Astrocyte (in vitro differentiated cells and primary cell): ENCODE data around the gene PDLIM3.

Source experiments
- CTCF ChIP-seq: IDR thresholded peaks from 2 replicates; pipeline ENCODE4 v1.5.1; 2011; ENCODE audit warnings: low read depth, mild to moderate bottlenecking, inconsistent platforms, low read length, moderate library complexity; ENCODE audit not compliant: insufficient read depth
- EZH2 ChIP-seq: IDR thresholded peaks from 2 replicates; pipeline ENCODE4 v1.6.1; 2012; ENCODE audit warnings: mild to moderate bottlenecking, low read length, inconsistent platforms; ENCODE audit not compliant: insufficient read depth

DNA sequence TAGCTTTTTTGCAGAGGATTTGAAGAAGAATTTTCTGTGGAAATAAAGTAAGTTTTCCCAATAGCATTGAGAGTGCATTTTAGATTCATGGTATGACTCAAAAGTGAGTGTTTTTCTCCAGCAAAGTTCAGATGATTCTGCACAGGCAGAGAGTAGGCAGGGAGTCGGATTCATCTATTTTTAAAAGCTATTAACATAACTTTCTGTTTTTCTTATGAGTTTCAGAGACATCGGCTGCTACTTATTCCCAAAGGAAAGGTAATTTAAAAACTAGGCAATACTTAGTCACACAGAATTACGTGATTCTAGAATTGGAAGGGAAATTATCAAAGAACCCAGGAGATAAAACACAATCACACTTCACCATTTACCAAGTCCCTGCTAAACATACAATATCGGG, 68.2 kb downstream of the PDLIM3 start:
- TF ChIP-seq CTCF: no peak
- TF ChIP-seq EZH2: no peak
